A549 (cell line): ENCODE results near the gene PLSCR2.

ENCODE experiments used
- CBX8 ChIP-seq: fragments of 200-600 bp; sonication (generic); IDR thresholded peaks from 2 replicates; pipeline ENCODE4 v1.6.1; 2016
- HOXB5 ChIP-seq: fragments of 250-450 bp; sonication (Bioruptor Pico); IDR thresholded peaks from 2 replicates; pipeline ENCODE4 v1.5.0; 2020; ENCODE audit warnings: mild to moderate bottlenecking, moderate library complexity
- JUN ChIP-seq, 2 experiments: fragments of >200 bp; sonication (Bioruptor Twin); formaldehyde crosslinking; IDR thresholded peaks; 2 replicates in 1 of 2; 3 replicates in 1 of 2; pipeline ENCODE4 v1.6.1; 2016 to 2017
- JUNB ChIP-seq: fragments of >200 bp; sonication (Bioruptor Twin); formaldehyde crosslinking; IDR thresholded peaks from 2 replicates; pipeline ENCODE4 v1.6.1; 2016
- KDM1A ChIP-seq: fragments of 200-600 bp; sonication (generic); IDR thresholded peaks from 2 replicates; pipeline ENCODE4 v1.6.1; 2016; ENCODE audit warnings: low read depth, mild to moderate bottlenecking
- MYC ChIP-seq: IDR thresholded peaks from 2 replicates; pipeline ENCODE4 v1.6.1; 2012; ENCODE audit warnings: mild to moderate bottlenecking, inconsistent platforms, low read length, improper control_type of control experiment, borderline replicate concordance
- POLR2A ChIP-seq: IDR thresholded peaks from 2 replicates; pipeline ENCODE4 v1.6.1; 2012; ENCODE audit warnings: mild to moderate bottlenecking, low read length
- SMC3 ChIP-seq: fragments of >200 bp; sonication (Bioruptor Twin); formaldehyde crosslinking; IDR thresholded peaks from 3 replicates; pipeline ENCODE4 v1.6.1; 2018; ENCODE audit warnings: inconsistent platforms
- TP53 ChIP-seq: fragments of 250-450 bp; sonication (Bioruptor Pico); IDR thresholded peaks from 2 replicates; pipeline ENCODE4 v1.5.0; 2021; ENCODE audit warnings: mild to moderate bottlenecking, moderate library complexity
- ZFP36 ChIP-seq: fragments of 450-650 bp; IDR thresholded peaks from 2 replicates; pipeline ENCODE4 v1.6.1; 2014; ENCODE audit warnings: borderline replicate concordance; ENCODE audit not compliant: partially characterized antibody
- ZNF302 ChIP-seq: fragments of 250-450 bp; sonication (Bioruptor Pico); IDR thresholded peaks from 2 replicates; pipeline ENCODE4 v1.9.0; 2021; ENCODE audit warnings: inconsistent platforms, mild to moderate bottlenecking, moderate library complexity
- ZSCAN20 ChIP-seq: fragments of 250-450 bp; sonication (Bioruptor Pico); IDR thresholded peaks from 2 replicates; pipeline ENCODE4 v1.8.0; 2022; ENCODE audit warnings: mild to moderate bottlenecking, moderate library complexity
- TF ChIP-seq, protein P1 (sequence below): fragments of >200 bp; sonication (Bioruptor Twin); formaldehyde crosslinking; IDR thresholded peaks from 3 replicates; pipeline ENCODE4 v1.5.1; 2016
- TF ChIP-seq, protein P2 (sequence below): fragments of >200 bp; sonication (Bioruptor Twin); formaldehyde crosslinking; IDR thresholded peaks from 3 replicates; pipeline ENCODE4 v1.6.1; 2016

DNA sequence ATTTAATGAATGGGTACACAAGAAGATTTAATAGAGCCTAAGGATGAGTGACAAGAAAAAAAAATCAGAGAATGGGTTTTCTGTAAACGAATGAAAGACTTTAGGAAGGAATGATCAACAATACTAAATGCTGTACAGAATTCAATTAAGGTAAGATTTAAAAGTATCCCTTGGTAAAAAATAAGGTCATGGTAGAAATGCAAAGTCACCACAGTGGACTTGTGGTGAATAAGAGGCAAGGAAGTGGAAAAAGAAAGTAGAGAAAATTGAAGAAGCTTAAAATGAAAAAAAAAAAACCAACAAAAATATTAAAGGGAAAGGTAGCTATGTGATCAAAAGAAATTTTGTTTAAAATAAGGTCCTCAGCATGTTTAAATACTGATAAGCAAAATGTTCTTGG lies 82.4 kb downstream of the PLSCR2 start:
- TF ChIP-seq, protein P1, sequence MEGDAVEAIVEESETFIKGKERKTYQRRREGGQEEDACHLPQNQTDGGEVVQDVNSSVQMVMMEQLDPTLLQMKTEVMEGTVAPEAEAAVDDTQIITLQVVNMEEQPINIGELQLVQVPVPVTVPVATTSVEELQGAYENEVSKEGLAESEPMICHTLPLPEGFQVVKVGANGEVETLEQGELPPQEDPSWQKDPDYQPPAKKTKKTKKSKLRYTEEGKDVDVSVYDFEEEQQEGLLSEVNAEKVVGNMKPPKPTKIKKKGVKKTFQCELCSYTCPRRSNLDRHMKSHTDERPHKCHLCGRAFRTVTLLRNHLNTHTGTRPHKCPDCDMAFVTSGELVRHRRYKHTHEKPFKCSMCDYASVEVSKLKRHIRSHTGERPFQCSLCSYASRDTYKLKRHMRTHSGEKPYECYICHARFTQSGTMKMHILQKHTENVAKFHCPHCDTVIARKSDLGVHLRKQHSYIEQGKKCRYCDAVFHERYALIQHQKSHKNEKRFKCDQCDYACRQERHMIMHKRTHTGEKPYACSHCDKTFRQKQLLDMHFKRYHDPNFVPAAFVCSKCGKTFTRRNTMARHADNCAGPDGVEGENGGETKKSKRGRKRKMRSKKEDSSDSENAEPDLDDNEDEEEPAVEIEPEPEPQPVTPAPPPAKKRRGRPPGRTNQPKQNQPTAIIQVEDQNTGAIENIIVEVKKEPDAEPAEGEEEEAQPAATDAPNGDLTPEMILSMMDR, result no peak
- no peak for TF ChIP-seq JUNB
- no peak for TF ChIP-seq POLR2A
- no peak for TF ChIP-seq ZFP36
- TF ChIP-seq, protein P2, sequence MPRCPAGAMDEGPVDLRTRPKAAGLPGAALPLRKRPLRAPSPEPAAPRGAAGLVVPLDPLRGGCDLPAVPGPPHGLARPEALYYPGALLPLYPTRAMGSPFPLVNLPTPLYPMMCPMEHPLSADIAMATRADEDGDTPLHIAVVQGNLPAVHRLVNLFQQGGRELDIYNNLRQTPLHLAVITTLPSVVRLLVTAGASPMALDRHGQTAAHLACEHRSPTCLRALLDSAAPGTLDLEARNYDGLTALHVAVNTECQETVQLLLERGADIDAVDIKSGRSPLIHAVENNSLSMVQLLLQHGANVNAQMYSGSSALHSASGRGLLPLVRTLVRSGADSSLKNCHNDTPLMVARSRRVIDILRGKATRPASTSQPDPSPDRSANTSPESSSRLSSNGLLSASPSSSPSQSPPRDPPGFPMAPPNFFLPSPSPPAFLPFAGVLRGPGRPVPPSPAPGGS, result no peak
- no peak for TF ChIP-seq CBX8
- no peak for TF ChIP-seq MYC
- no peak for TF ChIP-seq HOXB5 (CRISPR knock-in tag)
- no peak for TF ChIP-seq TP53 (CRISPR knock-in tag)
- TF ChIP-seq KDM1A, result no peak
- TF ChIP-seq JUN (IDR thresholded peaks at IDR 0.05), result no peak
- TF ChIP-seq SMC3, result no peak
- no peak for TF ChIP-seq ZSCAN20 (CRISPR knock-in tag)
- no peak for TF ChIP-seq ZNF302 (CRISPR knock-in tag)
